Stimulated activated CD4-positive, alpha-beta T cell treated with anti-CD3 and anti-CD28 coated beads, Interleukin-12 subunit alpha, Interleukin-12 subunit beta, amount 100 ng/mL, for 24 hours (primary cell): ENCODE data around the gene XKR3.
"Not testable (repeated sequence)": the region's sequence is repeated elsewhere in the genome, so short reads cannot be mapped to it uniquely, and the experiment has no call there.

Experiments used
- DNase-seq, 2 experiments: peaks; one replicate each; pipeline ENCODE4 v3.0.0-alpha.2; 2020; ENCODE audit warnings: low read depth in 2 of 2

The XKR3 gene

DNA sequence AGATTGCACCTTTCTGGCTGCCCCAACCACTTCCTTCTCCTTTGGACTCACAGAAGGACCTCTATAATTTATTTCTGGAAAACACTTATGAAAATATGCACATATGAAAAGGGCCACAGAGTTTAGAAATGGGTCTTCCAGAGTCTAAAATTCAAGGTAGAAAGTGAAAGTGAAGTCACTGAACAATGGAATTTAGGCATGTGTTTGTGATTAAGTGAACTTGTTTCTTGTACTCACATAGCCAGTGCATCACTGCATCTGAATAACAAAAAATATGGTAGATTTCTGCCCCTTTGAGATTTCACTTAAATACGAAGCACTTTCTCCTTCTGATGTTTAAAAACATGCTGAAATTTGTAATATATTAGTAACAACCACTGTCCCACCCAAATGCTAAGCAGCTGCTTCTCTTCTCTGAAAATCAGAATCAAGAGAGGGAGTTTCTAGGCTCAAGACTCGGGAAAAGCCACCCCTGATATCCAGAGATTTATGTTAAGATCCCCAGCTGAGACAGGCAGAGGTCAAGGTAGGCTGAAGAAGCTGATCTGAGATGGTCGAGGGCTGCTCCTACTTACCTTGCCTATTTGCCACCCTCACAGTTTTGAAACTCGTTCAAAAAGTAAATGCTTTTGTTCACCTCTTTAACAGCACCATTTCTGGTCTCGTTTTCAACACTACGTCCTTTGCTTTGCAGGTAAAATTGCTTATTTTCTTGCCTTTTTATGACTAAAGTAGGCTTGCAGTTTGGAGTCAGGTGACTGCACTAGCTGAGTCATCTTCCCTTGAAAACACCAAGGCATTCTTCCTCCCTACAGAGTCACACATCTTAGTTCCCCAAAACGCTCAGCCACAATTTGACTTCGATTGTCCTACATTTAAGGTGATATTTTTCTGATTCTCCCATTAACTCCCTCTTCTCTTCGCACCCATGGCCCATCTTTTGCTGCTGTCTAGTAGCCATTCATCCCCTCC is at the start of gene XKR3:
Gene XKR3, minus strand, starts transcription at position 696 of the 972 bp plus-strand sequence. CDS start 17,338 bp downstream, outside the sequence.
- no peak for DNase-seq

DNA sequence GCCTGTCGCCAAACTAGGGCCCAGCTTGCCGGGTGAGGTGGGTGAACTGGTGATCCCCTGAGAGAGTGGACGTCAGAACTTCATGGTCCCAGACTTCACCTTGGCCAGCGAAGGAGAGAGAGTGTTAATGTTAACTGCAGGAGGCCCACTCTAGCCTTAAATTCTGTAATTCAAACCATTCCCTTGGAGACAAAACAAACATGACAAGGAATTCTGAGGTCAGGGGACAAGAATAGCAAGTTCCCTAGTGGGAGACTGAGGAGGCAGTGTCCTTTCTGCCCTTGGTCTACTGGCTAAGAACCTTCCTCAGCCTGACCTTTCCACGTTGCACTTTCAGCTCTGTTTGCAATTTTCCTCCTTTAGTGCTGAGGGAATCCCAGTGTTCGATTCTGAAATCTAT is 44.4 kb upstream of the XKR3 start:
- not testable (repeated sequence) for DNase-seq

DNA sequence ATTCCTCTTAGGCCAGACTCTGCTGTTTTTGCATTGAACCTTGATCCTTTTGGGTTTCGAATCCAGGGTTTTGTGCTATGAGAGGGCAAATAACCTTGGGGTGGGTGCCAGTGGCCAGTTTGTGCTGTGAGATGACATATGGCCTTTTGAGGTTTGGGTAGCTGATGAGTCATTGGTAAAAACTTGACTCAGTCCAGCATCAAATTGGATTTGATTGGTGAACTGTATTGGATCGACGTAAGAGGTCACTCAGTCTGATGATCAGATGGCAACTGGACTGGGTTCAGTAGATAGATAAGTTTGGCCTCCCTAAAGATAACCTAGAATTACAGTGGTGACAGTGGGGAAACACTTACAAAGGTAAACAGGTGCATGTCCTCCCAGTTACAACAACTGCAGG is 41.0 kb upstream of the XKR3 start:
- no peak for DNase-seq

DNA sequence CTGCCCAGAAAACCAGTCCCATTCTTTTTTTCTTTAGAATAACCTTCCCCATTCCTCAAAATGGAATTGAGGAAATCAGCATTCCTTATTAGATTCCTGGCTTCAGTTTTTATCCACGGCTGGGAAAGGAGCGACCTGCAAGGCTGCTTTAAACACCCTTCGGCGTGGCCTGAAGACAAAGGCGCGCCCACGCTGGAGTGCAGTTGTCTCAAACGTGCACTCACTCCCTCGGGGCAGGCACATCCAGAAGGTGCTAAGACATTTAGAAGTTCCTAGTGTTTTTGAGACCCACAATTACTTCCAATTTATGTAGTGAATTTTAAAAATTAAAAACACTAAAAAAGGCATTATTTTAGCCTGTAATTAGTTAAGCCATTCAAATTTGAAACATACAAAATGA is 31.6 kb upstream of the XKR3 start:
- not testable (repeated sequence) for DNase-seq

DNA sequence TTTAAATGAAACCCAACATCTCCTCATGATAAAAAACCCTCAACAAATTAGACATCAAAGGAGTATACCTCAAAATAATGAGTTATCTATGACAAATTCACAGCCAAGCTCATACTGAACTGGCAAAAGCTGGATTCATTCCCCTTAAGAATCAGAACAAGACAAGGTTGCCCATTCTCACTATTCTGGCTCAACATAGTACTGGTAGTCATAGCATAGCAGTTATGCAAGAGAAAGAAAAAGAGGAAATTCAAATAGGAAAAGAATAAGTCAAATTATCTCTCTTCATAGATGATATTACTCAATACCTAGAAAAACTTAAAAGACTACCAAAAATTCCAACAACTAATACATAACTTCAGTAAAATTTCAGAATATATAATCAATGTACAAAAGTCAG is 29.4 kb upstream of the XKR3 start:
- no peak for DNase-seq

DNA sequence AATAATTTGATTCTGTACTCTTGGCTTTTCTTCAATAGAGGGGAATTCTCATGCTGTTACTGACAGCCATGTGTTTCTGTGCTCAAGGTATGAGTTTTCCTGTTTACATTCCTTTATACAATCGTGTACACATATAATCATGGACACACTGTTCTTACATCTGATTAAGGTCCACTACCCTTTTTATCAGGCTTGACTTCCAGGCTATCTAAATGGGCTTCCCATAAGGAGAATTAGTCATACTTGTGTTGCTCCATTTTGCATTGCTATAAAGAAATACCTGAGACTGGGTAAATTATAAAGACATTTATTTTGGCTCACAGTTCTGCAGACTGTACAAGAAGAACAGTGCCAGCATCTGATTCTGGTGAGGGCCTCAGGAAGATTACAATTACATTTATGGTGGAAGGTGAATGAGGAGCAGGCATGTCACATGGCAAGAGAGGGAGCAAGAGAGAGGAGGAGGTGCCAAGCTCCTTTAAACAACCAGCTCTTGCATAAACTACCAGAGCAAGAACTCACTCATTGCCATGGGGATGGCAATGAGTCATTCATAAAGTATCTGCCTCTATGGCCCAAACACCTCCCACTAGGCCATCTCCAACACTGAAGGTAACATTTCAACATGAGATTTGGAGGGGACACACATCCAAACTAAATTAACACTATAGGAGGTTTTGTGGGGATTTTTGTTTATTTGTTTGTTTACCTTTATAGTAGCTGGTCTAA is 26.2 kb upstream of the XKR3 start:
- DNase-seq: not testable (repeated sequence)

DNA sequence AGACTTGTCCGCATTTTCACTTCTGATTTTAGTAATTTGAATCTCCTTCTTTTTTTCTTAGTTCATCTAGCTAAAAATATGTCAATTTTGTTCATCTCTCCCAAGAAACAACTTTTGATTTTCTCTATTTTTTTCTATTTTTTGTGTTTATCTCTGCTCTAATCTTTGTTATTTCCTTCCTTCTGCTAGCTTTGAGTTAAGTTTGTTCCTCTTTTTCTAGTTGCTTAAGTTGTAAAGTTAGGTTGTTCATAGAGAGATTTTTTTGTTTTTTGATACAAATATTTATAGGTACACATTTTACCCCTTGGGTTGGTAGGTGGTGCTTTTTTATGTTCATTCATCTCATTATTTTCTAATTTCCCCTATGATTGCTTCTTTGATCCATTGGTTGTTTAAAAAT is 22.1 kb upstream of the XKR3 start:
- no peak for DNase-seq

DNA sequence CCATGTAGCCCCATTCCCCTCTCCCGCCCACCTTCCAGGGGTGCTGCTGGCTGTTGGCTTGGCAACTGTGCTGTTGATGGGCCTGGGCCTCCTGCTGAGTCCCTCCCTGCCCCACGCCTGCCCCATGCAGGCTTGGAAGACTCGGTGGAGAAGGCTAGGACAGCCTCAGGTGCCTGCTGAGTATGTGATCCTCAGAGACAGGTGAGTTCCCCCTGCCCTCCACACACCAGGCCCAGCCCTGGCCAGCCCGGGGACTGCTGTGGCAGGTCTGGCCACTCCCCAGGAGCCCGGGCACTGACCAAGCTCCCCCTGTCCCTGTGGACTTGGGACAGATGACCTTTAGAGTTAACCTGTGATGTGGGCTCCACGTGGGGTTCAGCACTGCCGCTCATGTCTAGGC is 20.7 kb upstream of the XKR3 start:
- no peak for DNase-seq

DNA sequence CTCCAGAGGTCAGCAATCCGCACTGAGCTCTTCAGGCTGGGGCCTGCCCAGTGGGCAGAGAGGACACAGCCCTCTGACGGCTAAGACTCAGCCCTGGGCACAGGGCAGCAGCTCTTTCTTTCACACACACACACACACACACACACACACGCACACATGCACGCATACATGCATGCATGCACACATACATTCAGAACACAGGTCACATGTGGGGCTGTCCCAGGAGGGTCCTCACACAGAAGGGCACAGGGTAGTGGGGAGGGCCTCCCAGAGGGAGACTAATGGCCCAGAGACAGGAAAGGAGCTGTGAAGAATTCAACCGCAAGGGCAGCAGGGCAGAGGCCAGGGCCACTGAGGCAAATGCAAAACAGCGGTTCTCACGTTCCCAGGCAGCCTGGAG is 20.3 kb upstream of the XKR3 start:
- no peak for DNase-seq

DNA sequence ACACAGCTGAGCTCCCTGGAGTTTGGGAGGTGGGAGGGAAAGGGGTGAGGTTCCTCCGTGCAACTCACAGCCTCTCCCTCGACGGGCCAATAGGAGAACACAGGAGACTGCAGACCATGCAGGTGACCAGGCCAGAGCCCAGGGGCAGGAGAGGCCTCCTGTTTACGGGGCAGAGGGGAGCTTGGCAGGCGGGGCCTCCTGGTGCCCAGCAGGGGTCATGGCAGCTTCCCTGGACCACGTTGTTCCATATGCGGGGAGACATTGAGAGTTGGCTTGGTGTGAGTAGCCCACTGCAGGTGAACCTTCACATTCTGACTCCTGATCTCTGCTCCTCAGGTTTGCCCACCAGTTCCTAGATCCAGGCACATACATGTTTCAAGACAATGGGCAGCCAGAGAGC is 19.3 kb upstream of the XKR3 start:
- no peak for DNase-seq

DNA sequence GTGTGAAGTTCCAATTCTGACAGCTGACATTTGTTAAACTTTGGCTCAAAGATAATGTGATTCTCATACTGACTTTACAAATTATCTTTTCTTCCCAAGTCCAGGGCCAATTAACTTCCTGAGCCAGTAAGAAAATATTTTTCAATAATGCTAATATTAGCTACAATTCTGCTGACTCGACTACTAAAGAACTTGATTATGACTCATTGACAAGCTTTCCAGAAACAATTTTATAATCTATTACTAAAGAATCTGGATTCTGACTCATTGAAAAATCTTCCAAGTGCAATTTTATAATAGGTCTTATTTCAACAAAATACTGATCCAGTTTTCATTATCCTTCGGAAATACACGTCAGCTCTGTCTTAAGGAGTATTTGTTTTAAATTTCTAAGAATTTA is 12.9 kb upstream of the XKR3 start:
- DNase-seq: no peak

DNA sequence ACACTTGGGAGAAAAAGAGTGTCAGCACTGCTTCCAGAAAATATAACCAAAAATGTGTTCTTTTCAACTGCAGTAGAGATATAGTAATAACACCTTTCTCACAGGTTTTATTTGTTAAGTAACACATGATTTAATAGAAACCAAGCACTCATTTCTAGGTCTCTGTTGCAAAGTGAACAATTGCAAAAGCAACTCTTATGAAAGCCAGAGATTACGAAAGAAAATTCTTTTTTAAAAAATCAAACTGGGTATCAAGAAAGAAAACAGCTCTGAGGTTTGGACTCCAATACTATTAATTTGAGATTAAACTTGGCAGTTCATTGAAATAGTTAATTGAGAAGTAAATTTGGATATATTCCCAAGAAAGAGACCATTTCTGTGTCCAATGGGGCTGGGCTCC is 9.8 kb upstream of the XKR3 start:
- DNase-seq: no peak

DNA sequence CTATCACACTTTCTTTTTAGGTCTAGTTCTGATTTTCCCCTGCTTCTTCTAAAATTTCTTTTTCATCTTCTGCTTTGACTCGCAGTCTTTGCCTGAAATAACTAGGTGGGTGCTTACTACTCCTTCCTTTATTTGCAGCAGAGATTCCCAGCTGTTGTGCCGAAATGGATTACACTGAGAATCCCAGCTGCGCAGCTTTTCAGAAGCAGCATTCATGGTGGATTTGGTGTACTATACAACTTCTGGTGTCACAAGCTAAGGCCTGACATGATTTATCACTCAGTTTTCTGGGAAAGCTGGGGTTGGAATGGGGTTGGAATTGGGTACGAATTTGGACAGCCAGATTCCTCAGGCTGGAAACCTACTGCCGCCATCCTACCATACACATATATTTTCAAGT is 6.0 kb upstream of the XKR3 start:
- no peak for DNase-seq

DNA sequence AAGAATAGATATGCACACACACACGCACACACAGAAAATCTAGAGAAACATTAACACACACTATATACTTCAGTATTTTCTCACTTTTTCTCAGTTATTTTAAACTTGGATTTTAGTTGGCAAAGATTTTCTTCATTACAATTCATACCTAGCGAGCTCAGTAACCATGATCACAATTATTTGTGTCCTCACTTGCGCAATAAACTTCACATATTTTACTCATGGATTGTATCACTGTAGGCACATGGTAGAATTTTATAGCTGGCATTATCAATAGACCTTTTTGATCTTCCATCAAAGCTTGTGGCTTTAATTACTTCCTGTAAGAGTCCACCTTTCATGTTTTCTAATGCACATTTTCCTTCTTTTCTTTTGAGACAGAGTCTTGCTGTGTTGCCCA is 4.8 kb upstream of the XKR3 start:
- DNase-seq: no peak

DNA sequence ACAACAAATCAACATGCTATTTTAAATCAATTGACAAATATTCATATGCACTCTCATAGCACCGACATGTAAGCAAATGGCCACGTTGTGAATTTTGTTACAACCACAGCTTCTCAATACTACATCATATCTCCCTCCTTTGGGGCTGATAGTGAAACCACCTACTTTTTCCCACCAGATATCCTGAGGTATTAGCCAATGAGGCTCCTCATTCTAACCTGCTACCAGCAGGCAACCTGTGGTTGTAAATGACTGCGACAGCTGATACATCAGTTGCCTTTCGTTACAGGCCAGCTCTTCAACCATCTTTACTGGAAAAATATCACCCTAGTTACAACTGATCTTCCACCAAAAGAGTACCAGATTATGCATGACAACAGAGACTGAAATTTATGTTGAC is 3.7 kb upstream of the XKR3 start:
- DNase-seq: no peak

DNA sequence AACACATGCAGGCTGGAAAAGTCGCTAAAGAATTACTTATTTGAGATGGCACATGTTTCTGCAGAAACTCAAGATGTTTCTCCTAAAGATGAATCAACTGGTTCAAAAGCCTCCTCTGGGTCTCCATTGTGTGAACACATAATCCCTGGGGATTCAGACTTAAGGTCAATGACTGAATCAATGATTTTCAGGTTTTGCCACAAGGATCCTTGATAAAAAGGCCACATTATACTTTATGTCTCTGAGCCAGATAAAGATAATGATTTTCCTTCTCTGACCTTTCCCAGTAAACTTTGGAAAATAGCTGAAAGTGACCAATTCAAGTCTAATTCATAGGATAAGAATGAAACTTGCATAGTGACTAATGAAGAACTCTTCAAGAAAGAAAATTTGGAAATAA is 2.3 kb upstream of the XKR3 start:
- no peak for DNase-seq

DNA sequence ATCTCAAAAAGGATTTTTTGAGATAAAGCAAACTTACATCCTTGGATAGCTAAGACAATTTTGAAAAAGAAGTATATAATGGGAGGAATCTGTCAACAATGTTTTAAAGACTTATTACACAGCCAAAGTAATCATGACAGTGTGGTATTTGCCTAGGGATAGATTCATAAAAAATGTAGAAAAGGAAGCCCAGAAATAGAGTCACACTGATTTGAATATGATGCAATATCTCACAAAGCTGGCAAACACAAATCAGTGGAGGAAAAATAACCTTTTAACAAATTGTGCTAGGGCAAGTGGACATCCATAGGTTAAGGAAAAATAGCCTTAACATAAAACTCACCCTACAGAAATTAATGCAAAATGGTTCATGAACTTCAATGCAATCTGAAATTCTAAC is 6.0 kb downstream of the XKR3 start:
- no peak for DNase-seq

DNA sequence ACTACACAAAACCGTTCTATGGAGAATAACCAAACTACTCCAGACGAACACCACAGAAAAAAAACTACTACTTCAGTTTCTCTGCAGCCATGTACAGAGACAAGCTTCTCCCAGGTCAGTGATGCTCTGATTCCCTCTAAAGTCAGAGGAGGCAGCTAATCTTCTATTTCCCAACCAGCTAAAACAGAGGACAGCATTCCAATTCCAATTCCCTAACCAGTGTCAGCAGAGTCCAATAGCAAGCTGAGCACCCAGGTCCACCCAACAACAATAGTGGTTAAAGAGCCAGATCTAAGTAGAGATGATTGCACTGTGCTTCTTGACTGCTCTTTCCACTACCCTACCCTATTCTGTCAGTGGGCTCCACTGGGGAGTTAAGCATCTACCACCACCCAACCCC is 6.7 kb downstream of the XKR3 start:
- no peak for DNase-seq

DNA sequence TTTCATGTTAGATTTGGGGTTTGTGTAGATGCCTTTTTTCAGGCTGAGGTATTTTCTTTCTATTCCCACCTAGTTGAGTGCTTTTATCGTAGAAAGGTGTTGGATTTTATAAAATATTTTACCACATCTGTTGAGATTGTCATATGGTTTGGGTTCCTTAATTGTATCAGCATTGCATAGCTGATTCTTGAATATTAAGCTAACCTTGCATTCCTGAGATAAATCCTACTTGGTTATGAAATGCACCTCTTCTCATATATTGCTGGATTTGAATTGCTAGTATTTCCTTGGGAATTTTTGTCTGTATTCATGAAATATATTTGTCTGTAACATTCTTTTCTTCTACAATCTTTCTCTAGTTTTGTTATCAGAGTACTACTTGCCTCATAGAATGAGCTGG is 10.1 kb downstream of the XKR3 start:
- no peak for DNase-seq

DNA sequence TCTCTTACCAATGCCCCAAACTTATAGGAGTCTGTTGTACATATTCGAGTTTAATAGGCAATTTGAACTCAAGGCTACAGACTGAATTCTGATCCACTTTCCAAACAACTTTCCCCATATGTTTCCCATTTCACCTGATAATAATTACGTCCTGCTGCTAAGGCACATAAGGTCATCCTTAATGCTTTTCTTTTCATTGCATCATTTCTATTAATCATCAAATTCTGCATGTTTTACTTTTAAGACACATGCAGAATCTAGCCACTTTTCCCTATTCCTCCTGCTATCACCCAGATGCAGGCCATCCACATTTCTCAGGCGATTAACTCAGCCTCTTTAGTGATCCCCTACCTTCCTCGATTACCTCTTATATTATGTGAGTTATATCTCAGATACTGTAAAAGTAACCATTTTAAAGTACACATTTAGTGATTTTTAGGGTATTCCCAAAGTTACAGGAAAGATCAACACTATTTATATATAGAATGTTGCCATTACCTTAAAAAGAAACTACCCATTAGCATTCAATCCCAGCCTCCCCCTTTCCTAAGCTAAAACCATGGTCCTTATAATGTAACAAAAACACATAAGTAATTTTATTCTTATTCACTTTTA is 14.9 kb downstream of the XKR3 start:
- DNase-seq: no peak

DNA sequence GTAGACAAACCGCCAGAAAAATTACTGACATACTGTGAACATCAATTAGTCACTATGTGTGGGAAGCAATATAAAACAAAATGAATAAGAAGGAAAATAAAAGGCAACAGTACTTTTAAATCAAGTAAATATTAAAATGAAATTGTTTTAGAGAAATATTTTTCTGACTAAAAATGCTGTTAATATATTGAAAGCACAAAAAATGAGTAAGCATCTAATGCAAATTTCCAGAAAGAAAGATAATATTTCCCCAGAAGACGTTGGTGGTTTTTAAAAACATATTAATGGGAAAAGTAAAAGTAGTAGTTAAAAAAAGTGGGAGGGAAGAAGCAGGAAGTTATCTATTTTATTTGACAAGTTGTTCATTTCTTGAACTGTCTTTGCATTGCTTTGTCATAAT is 16.5 kb downstream of the XKR3 start:
- DNase-seq: no peak

DNA sequence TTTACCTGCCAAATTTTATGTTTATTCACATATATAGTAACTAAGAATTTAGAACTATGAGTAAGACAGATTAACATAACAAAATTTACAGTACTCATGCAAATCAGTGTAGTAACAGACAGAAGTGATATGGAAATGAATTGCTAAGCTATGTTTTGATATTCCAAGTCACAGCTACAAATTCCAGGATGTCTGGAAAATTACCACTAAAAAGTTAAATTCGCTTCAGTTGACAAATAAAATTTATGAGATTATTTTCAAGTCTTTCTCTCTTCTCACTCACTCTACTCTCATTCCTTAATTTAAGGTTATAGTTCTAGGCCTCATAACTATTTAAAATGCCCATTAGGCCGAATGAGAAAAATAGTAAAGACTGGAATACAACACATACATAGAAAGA is 18.1 kb downstream of the XKR3 start:
- no peak for DNase-seq

DNA sequence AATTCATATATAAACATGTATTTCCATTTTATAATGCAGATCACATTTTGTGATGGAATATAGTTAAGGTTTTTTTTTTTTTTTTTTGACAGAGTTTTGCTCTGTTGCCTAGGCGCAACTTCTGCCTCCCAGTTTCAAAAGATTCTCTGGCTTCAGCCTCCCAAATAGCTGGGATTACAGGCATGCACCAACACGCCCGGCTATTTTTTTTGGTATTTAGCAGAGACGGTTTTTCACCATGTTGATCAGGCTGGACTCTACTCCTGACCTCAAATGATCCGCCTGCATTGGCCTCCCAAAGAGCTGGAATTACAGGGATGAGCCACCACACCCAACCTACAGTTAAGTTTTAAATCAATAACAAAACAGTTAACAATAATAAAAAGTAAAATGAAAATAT is 18.8 kb downstream of the XKR3 start:
- DNase-seq: no peak
